Neuronal stem cell (in vitro differentiated cells): ENCODE data around the gene MAEL.

Experiments used
- DNase-seq: peaks from one replicate; pipeline ENCODE4 v3.0.0-alpha.2; 2013; ENCODE audit warnings: low spot score
- H2AFZ ChIP-seq: one replicate; pipeline ENCODE4 v1.6.1; 2013; ENCODE audit warnings: mild to moderate bottlenecking, low read length, inconsistent platforms
- H2AK5ac ChIP-seq: 2 replicates; pipeline ENCODE4 v1.6.1; 2013; ENCODE audit warnings: low read depth, mild to moderate bottlenecking, inconsistent platforms, low read length, moderate library complexity, mixed read lengths
- H2BK120ac ChIP-seq: 2 replicates; pipeline ENCODE4 v1.6.1; 2013; ENCODE audit warnings: low read depth, mild to moderate bottlenecking, inconsistent platforms, low read length, moderate library complexity, mixed read lengths
- H2BK12ac ChIP-seq: one replicate; pipeline ENCODE4 v1.6.1; 2013; ENCODE audit warnings: low read length, inconsistent platforms
- H2BK15ac ChIP-seq: 2 replicates; pipeline ENCODE4 v1.6.1; 2013; ENCODE audit warnings: mild to moderate bottlenecking, low read length, inconsistent platforms, mixed read lengths
- H2BK5ac ChIP-seq: one replicate; pipeline ENCODE4 v1.6.1; 2013; ENCODE audit warnings: inconsistent platforms, mild to moderate bottlenecking, low read length, moderate library complexity
- H3K14ac ChIP-seq: one replicate; pipeline ENCODE4 v1.6.1; 2013; ENCODE audit warnings: low read length, inconsistent platforms
- H3K18ac ChIP-seq: 2 replicates; pipeline ENCODE4 v1.6.1; 2013; ENCODE audit warnings: low read length, inconsistent platforms
- H3K23ac ChIP-seq: 2 replicates; pipeline ENCODE4 v1.6.1; 2013; ENCODE audit warnings: low read depth, mild to moderate bottlenecking, mixed read lengths, low read length, inconsistent platforms; ENCODE audit not compliant: poor library complexity
- H3K27ac ChIP-seq: replicated peaks from 3 replicates; pipeline ENCODE4 v1.5.1; 2013; ENCODE audit warnings: low read length, inconsistent platforms
- H3K27me3 ChIP-seq, 3 experiments: 2 replicates each; pipeline ENCODE4 v1.6.1; 2013; ENCODE audit warnings: low read length in 3 of 3, mild to moderate bottlenecking in 2 of 3, inconsistent platforms in 1 of 3, low read depth in 1 of 3, mixed read lengths in 1 of 3, moderate library complexity in 1 of 3; ENCODE audit not compliant: control insufficient read depth in 3 of 3, insufficient read depth in 3 of 3
- H3K36me3 ChIP-seq, 2 donors: replicated peaks in 1 of 2; 2 replicates each; pipeline ENCODE4 v1.6.1; 2013; ENCODE audit warnings: low read length in 2 of 2; ENCODE audit not compliant: control insufficient read depth in 2 of 2, insufficient read depth in 2 of 2
- H3K4ac ChIP-seq: 2 replicates; pipeline ENCODE4 v1.6.1; 2013; ENCODE audit warnings: inconsistent platforms, mild to moderate bottlenecking, low read length, moderate library complexity
- H3K4me1 ChIP-seq, 2 donors: 1 replicate in 1 of 2; 2 replicates in 1 of 2; pipeline ENCODE4 v1.6.1; 2013; ENCODE audit warnings: low read length in 2 of 2, low read depth in 1 of 2; ENCODE audit not compliant: control insufficient read depth in 2 of 2, insufficient read depth in 1 of 2
- H3K4me2 ChIP-seq: one replicate; pipeline ENCODE4 v1.6.1; 2013; ENCODE audit warnings: mild to moderate bottlenecking, low read length, inconsistent platforms; ENCODE audit not compliant: insufficient read depth, poor library complexity, severe bottlenecking
- H3K4me3 ChIP-seq, 2 donors: 2 replicates each; pipeline ENCODE4 v1.5.1; 2013; ENCODE audit warnings: low read length in 2 of 2, mild to moderate bottlenecking in 2 of 2, inconsistent platforms in 1 of 2, moderate library complexity in 1 of 2
- H3K79me1 ChIP-seq: one replicate; pipeline ENCODE4 v1.6.1; 2013; ENCODE audit warnings: low read depth, mild to moderate bottlenecking, inconsistent platforms, low read length, moderate library complexity
- H3K9ac ChIP-seq: one replicate; pipeline ENCODE4 v1.6.1; 2013; ENCODE audit warnings: mild to moderate bottlenecking, low read depth, low read length, inconsistent platforms; ENCODE audit not compliant: poor library complexity
- H3K9me3 ChIP-seq, 2 donors: replicated peaks in 1 of 2; 2 replicates each; pipeline versions ENCODE3 to v1.6.1; 2013; ENCODE audit warnings: low read length in 2 of 2, mild to moderate bottlenecking in 2 of 2, inconsistent platforms in 1 of 2, low read depth in 1 of 2, mixed read lengths in 1 of 2, moderate library complexity in 1 of 2; ENCODE audit not compliant: control insufficient read depth in 2 of 2, insufficient read depth in 1 of 2
- H4K8ac ChIP-seq: one replicate; pipeline ENCODE4 v1.6.1; 2013; ENCODE audit warnings: low read depth, mild to moderate bottlenecking, inconsistent platforms, low read length, moderate library complexity
- H4K91ac ChIP-seq: one replicate; pipeline ENCODE4 v1.6.1; 2013; ENCODE audit warnings: low read length, low read depth, mild to moderate bottlenecking, inconsistent platforms; ENCODE audit not compliant: poor library complexity
- WGBS, 2 donors: extraction: QIAGEN DNeasy Blood & Tissue Kit; methylation state at CpG; one replicate each; pipeline ENCODE4 v1.1.7; 2013; ENCODE audit warnings: missing lambda C conversion rate in 2 of 2, mixed read lengths in 1 of 2; ENCODE audit not compliant: insufficient read length in 2 of 2, insufficient replicate concordance in 1 of 2; ENCODE audit errors: extremely low coverage in 2 of 2; 5-methylcytosine and 5-hydroxymethylcytosine counted together

The MAEL gene

GRCh38 chr1:167054946-167055630 is 66.0 kb downstream of the MAEL start:
- H3K27me3 ChIP-seq, result peaks cover 0 to 2% (median 0%) of the 10 kb centered on the region in 3 experiments
- H2BK120ac ChIP-seq, result no peak overlapping the region
- no peak overlapping the region for H3K4me3 ChIP-seq
- WGBS, 2 donors, result no CpG with 5 or more reads among the region's 14 CpGs
- H3K18ac ChIP-seq, result no peak overlapping the region
- no peak for DNase-seq
- no peak overlapping the region for H3K23ac ChIP-seq
- H2BK15ac ChIP-seq, result peak overlapping the region; percentile 25
- H3K4me2 ChIP-seq, result no peak overlapping the region
- H4K91ac ChIP-seq, result no peak overlapping the region
- H2BK12ac ChIP-seq, result no peak overlapping the region
- no peak overlapping the region for H2BK5ac ChIP-seq
- H3K27ac ChIP-seq, result no peak overlapping the region
- H3K14ac ChIP-seq, result peak overlapping the region; percentile 17
- H3K79me1 ChIP-seq, result peaks cover 3% of the 10 kb centered on the region
- H3K9ac ChIP-seq, result no peak overlapping the region
- peaks cover 0 to 6% of the 10 kb centered on the region in 2 donors for H3K9me3 ChIP-seq
- H3K4ac ChIP-seq, result no peak overlapping the region
- peaks cover 0 to 3% of the 10 kb centered on the region in 2 donors for H3K36me3 ChIP-seq
- peaks cover 5 to 9% of the 10 kb centered on the region in 2 donors for H3K4me1 ChIP-seq
- H4K8ac ChIP-seq, result no peak overlapping the region
- H2AK5ac ChIP-seq, result peak overlapping the region; percentile 15
- H2AFZ ChIP-seq, result no peak overlapping the region

GRCh38 chr1:167056529-167057231 is 67.6 kb downstream of the MAEL start:
- Histone ChIP-seq H3K4me3 (peak overlapping the region in 1 of 2 donors; percentile 69), H2BK120ac (peak overlapping the region; percentile 29), H2BK12ac (peak overlapping the region; percentile 77), H3K9ac (peak overlapping the region; percentile 26), H2BK15ac (peak overlapping the region; percentile 15), H3K36me3 (peaks cover 0 to 3% of the 10 kb centered on the region in 2 donors), H3K27ac (peak overlapping the region; percentile 2), H3K27me3 (peaks cover 0 to 2% (median 0%) of the 10 kb centered on the region in 3 experiments), H3K4me2 (no peak overlapping the region), H3K79me1 (peaks cover 3% of the 10 kb centered on the region), H4K8ac (peak overlapping the region; percentile 5), H3K18ac (peak overlapping the region; percentile 57), H3K4ac (no peak overlapping the region), H2BK5ac (no peak overlapping the region), H2AFZ (peak overlapping the region; percentile 25), H3K14ac (peak overlapping the region; percentile 76), H4K91ac (peak overlapping the region; percentile 88), H3K4me1 (peaks cover 5 to 9% of the 10 kb centered on the region in 2 donors), H3K23ac (peak overlapping the region; percentile 56), H2AK5ac (no peak overlapping the region), H3K9me3 (peaks cover 0 to 6% of the 10 kb centered on the region in 2 donors)
- no peak for DNase-seq
- WGBS, 2 donors, result 100% methylated on average over 4 of the region's 10 CpGs; no CpG with 5 or more reads in 1 of the 2 donors

- H3K27ac ChIP-seq, result no peak overlapping the region
- H2AK5ac ChIP-seq, result no peak overlapping the region
- H3K36me3 ChIP-seq, result peaks cover 0 to 3% of the 10 kb centered on the region in 2 donors
- no peak overlapping the region for H2BK120ac ChIP-seq
- H3K79me1 ChIP-seq, result peaks cover 3% of the 10 kb centered on the region
- no peak overlapping the region for H3K14ac ChIP-seq
- no CpG with 5 or more reads among the region's 6 CpGs for WGBS, 2 donors
- H4K8ac ChIP-seq, result no peak overlapping the region
- H2BK5ac ChIP-seq, result no peak overlapping the region
- H3K9ac ChIP-seq, result no peak overlapping the region
- H2BK15ac ChIP-seq, result no peak overlapping the region
- H3K18ac ChIP-seq, result no peak overlapping the region
- peak; percentile 53 for DNase-seq
- H3K4me2 ChIP-seq, result no peak overlapping the region
- H2AFZ ChIP-seq, result peak overlapping the region; percentile 58
- peaks cover 5 to 9% of the 10 kb centered on the region in 2 donors for H3K4me1 ChIP-seq
- H4K91ac ChIP-seq, result no peak overlapping the region
- peaks cover 0 to 2% (median 0%) of the 10 kb centered on the region in 3 experiments for H3K27me3 ChIP-seq
- no peak overlapping the region for H3K4ac ChIP-seq
- peaks cover 0 to 6% of the 10 kb centered on the region in 2 donors for H3K9me3 ChIP-seq
- H2BK12ac ChIP-seq, result no peak overlapping the region
- no peak overlapping the region for H3K23ac ChIP-seq
- H3K4me3 ChIP-seq, result no peak overlapping the region
Measured at GRCh38 chr1:167057241-167057688, 68.2 kb downstream of the MAEL start.
